BE2C (cell line): ENCODE measurements around the gene HK2.

Experiments used
- DNase-seq: peaks from one replicate; pipeline ENCODE4 v3.0.0-alpha.2; 2020
- H3K27me3 ChIP-seq: fragments of 250-450 bp; sonication (Bioruptor Pico); 2 replicates; pipeline ENCODE4 v1.5.1; 2020; ENCODE audit warnings: mild to moderate bottlenecking
- H3K36me3 ChIP-seq: fragments of 250-450 bp; sonication (Bioruptor Pico); 2 replicates; pipeline ENCODE4 v1.5.1; 2020; ENCODE audit warnings: mild to moderate bottlenecking
- H3K4me1 ChIP-seq: fragments of 250-450 bp; sonication (Bioruptor Pico); 2 replicates; pipeline ENCODE4 v1.5.1; 2020
- H3K4me3 ChIP-seq: 2 replicates; pipeline ENCODE4 v1.5.1; 2011; ENCODE audit warnings: low read depth, low read length
- H3K9me3 ChIP-seq: fragments of 250-450 bp; sonication (Bioruptor Pico); 2 replicates; pipeline ENCODE4 v1.5.1; 2020
- CTCF ChIP-seq: IDR thresholded peaks from 2 replicates; pipeline ENCODE4 v1.5.1; 2012; ENCODE audit warnings: mild to moderate bottlenecking, low read depth, low read length

Gene HK2

DNA sequence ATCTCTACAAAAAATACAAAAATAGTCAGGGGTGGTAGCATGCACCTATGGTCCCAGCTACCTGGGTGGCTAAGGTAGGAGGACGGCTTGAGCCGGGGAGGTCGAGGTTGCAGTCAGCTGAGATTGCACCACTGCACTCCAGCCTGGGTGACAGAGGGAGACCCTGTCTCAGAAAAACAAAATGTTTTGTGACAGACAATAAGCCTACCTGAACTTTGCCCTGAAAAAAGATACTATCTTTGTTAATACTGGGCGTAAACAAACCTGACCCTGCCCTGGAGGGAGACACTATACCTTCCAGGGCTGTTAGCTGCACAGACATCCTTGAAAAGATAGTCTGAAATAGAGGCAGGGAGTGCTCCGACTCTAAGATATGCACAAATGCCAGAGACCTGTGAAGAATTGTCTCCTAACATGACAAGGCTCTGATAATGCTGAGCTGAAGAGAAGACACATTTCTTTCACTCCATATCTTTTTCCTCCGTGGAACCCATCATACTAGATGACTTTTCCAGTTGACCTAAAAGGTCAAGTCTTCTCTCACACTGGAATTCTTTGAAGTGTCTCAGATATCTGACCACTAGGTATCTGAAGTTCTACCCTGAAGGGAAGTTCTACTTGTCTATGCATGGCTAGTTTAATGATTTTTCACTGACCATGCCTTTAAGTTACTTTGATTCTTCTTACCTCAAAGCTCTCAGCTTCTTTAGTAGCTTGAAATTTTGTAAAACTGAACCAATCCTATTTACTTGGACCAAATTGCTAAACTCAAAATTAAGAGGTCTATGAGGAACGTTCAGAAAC lies 20.9 kb upstream of the HK2 start:
- Histone ChIP-seq H3K4me1 (peaks cover 3% of the 10 kb centered on the region), H3K9me3 (no peaks in the 10 kb centered on the region), H3K36me3 (no peaks in the 10 kb centered on the region), H3K4me3 (no peak overlapping the region), H3K27me3 (no peaks in the 10 kb centered on the region)
- DNase-seq, result no peak
- no peak for TF ChIP-seq CTCF

DNA sequence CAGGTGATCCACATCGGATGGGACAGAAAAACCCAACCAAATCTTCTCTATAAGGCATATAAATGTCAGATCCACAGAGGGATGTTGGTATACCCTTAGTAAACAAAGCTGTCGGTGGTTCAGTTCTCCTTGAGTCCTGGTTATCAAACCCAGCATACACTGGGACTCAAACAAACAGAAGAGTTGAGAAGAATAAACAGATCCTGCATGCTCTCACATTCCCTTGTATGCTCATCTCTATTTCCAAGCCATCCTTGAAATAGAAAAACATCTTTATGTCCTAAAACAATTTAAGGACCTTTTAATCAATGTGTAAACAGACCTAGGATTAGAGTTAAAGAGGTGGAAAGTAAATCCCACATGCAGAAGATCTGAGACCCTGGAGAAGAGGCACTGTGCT lies 19.8 kb upstream of the HK2 start:
- H3K36me3 ChIP-seq, result no peaks in the 10 kb centered on the region
- H3K4me3 ChIP-seq, result no peak overlapping the region
- H3K9me3 ChIP-seq, result no peaks in the 10 kb centered on the region
- no peak for DNase-seq
- H3K4me1 ChIP-seq, result peaks cover 3% of the 10 kb centered on the region
- H3K27me3 ChIP-seq, result no peaks in the 10 kb centered on the region
- TF ChIP-seq CTCF, result no peak

GRCh38 chr2:74815941-74816340 lies 18.0 kb upstream of the HK2 start:
- H3K4me3 ChIP-seq, result no peak overlapping the region
- no peaks in the 10 kb centered on the region for H3K27me3 ChIP-seq
- no peak for DNase-seq
- H3K36me3 ChIP-seq, result no peaks in the 10 kb centered on the region
- no peaks in the 10 kb centered on the region for H3K9me3 ChIP-seq
- peaks cover 3% of the 10 kb centered on the region for H3K4me1 ChIP-seq
- TF ChIP-seq CTCF, result no peak

- no peaks in the 10 kb centered on the region for H3K9me3 ChIP-seq
- no peaks in the 10 kb centered on the region for H3K27me3 ChIP-seq
- no peaks in the 10 kb centered on the region for H3K36me3 ChIP-seq
- DNase-seq, result no peak
- H3K4me3 ChIP-seq, result no peak overlapping the region; the same call in 1 of the 2 replicates
- peaks cover 3% of the 10 kb centered on the region for H3K4me1 ChIP-seq
- TF ChIP-seq CTCF, result no peak
Observed at GRCh38 chr2:74816540-74817303, 17.2 kb upstream of the HK2 start.

GRCh38 chr2:74817304-74817675 lies 16.6 kb upstream of the HK2 start:
- Histone ChIP-seq H3K27me3 (no peaks in the 10 kb centered on the region), H3K36me3 (no peaks in the 10 kb centered on the region), H3K4me1 (peaks cover 3% of the 10 kb centered on the region), H3K9me3 (no peaks in the 10 kb centered on the region), H3K4me3 (no peak overlapping the region; the same call in 1 of the 2 replicates)
- TF ChIP-seq CTCF, result no peak
- DNase-seq, result no peak

DNA sequence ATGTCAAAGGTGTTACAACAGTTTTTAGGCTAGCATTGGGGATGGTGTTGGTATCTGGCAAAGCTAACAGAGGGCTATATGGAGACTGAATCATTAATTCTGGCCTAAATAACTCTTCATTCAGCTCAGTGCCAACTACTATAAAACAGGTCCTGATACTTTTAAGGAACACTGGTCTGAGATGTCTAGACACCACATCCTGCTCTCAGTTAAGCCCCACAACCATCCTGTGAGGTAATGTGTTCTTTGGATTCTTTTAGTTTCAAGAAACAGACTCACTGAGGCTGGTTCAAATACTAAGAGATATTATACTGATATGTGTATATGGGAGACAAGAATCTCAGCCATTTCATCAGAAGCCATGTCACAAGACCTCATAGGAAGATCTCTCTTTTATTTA lies 14.2 kb upstream of the HK2 start:
- Histone ChIP-seq H3K36me3 (no peaks in the 10 kb centered on the region), H3K4me1 (peaks cover 3% of the 10 kb centered on the region), H3K9me3 (no peaks in the 10 kb centered on the region), H3K4me3 (no peak overlapping the region), H3K27me3 (no peaks in the 10 kb centered on the region)
- DNase-seq, result no peak
- TF ChIP-seq CTCF, result no peak
